Activated naive CD4-positive, alpha-beta T cell treated with anti-CD3 and anti-CD28 coated beads, Interleukin-2, amount 10 ng/mL, durations not matched to agents 7 days and 5 days (primary cell): ENCODE data around the gene PARD3.

Source experiments
- CTCF ChIA-PET: fragments of 350-600 bp; sonication (Branson Sonifier 250); formaldehyde crosslinking; loops from one replicate; lab custom pipeline; 2021; ENCODE audit warnings: antibody characterized with exemption; lab: Charles Lee
- DNase-seq: peaks from one replicate; pipeline ENCODE4 v3.0.0-alpha.2; 2020
- H3K27ac Mint-ChIP-seq: one replicate; pipeline ENCODE4 v1.8.0; 2021; ENCODE audit warnings: mild to moderate bottlenecking, moderate library complexity, mixed read lengths
- H3K27me3 Mint-ChIP-seq: one replicate; pipeline ENCODE4 v1.8.0; 2021; ENCODE audit warnings: mild to moderate bottlenecking, mixed read lengths
- H3K36me3 Mint-ChIP-seq: one replicate; pipeline ENCODE4 v1.8.0; 2021; ENCODE audit warnings: mixed read lengths
- H3K4me1 Mint-ChIP-seq: one replicate; pipeline ENCODE4 v1.8.0; 2021; ENCODE audit warnings: mixed read lengths
- H3K4me3 Mint-ChIP-seq: one replicate; pipeline ENCODE4 v1.8.0; 2021; ENCODE audit warnings: mild to moderate bottlenecking, moderate library complexity, mixed read lengths
- H3K9me3 Mint-ChIP-seq: one replicate; pipeline ENCODE4 v1.8.0; 2021; ENCODE audit warnings: mixed read lengths

PARD3 gene

GRCh38 chr10:34126371-34127151 is 688.5 kb downstream of the PARD3 start:
- no peaks in the 10 kb centered on the region for H3K27me3 Mint-ChIP-seq
- H3K36me3 Mint-ChIP-seq, result no peaks in the 10 kb centered on the region

DNA sequence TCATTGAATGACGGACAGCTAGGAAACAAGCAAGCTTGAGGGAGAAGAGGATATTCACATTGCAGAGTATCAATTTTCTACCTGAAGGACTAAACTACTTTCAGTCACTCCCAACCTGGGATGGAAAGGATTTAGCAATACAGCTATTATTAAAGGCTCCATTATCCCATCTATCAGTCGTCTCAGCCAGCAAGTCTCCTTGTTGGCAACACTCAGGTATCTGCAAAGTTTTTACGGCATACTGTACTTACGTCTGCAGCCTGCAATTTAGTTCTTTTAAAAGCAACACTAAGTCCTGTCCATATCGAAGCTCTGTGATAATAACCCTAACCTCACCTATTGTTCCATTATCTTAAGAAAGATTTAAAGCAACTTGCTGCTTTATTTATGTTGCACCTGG is 689.4 kb downstream of the PARD3 start:
- Mint-ChIP-seq H3K4me1 (peaks cover 20% of the 10 kb centered on the region), H3K27ac (no peak overlapping the region), H3K27me3 (no peaks in the 10 kb centered on the region), H3K4me3 (no peak overlapping the region), H3K9me3 (no peaks in the 10 kb centered on the region), H3K36me3 (no peaks in the 10 kb centered on the region)
- DNase-seq, result no peak
- CTCF ChIA-PET, result no interaction called here

More at GRCh38 chr10:34126371-34127151, 688.5 kb downstream of the PARD3 start:
- no peak for DNase-seq
- Mint-ChIP-seq H3K4me3 (no peak overlapping the region), H3K9me3 (no peaks in the 10 kb centered on the region), H3K4me1 (peaks cover 15% of the 10 kb centered on the region), H3K27ac (no peak overlapping the region)
- CTCF ChIA-PET, result interaction anchor here (0.7 kb wide), 1 partner anchor 760 kb away, joined by 4 read pairs; no protein-coding TSS in a partner anchor

- Mint-ChIP-seq H3K36me3 (no peaks in the 10 kb centered on the region), H3K4me3 (no peak overlapping the region), H3K9me3 (no peaks in the 10 kb centered on the region), H3K4me1 (peaks cover 20% of the 10 kb centered on the region), H3K27me3 (no peaks in the 10 kb centered on the region), H3K27ac (no peak overlapping the region)
- DNase-seq, result no peak
- CTCF ChIA-PET, result no interaction called here
These were observed 690.5 kb downstream of the PARD3 start for GRCh38 chr10:34124522-34125035.

DNA sequence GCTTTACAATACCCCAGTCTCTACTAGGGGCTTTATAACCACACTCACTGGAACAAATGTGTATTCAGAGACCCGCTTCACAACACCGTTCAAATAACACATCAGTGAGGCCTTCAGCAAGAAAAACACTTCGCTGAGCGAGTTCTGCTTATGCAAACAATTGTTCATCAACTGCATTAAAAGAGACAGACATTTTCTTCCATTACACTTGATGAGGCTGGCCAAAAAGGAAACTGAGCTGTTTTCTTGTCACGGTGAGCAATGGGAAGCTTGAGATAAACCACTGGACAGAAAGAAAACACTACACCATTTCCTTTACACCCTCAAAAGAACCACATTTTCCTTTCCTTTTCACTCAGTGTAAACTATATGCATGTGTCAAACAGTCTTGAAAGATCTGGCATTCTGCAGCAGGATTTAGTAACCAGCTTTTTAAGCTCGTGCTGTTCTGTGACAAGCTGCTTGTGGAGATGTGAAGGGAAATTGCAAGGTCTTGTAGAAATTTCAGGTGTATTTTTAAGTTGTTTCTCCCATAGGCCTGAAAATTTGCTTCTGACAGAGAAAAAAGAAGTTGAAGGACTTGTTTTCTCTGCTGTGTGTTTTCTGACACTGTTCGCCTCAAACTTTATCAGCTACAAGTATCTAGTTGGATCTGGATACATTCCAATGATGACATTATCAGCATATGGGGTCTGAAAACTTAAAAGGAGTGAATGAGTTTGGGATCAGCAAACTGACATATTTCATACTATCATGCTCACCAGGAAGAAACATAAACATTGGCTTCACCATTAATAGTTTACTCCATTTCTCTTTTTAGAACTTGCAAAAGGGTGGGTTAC is 693.1 kb downstream of the PARD3 start:
- H3K27ac Mint-ChIP-seq, result peak overlapping the region; percentile 53
- H3K9me3 Mint-ChIP-seq, result no peaks in the 10 kb centered on the region
- no peak for DNase-seq
- no peaks in the 10 kb centered on the region for H3K36me3 Mint-ChIP-seq
- no peak overlapping the region for H3K4me3 Mint-ChIP-seq
- peaks cover 20% of the 10 kb centered on the region for H3K4me1 Mint-ChIP-seq
- no peaks in the 10 kb centered on the region for H3K27me3 Mint-ChIP-seq
- CTCF ChIA-PET, result no interaction called here

DNA sequence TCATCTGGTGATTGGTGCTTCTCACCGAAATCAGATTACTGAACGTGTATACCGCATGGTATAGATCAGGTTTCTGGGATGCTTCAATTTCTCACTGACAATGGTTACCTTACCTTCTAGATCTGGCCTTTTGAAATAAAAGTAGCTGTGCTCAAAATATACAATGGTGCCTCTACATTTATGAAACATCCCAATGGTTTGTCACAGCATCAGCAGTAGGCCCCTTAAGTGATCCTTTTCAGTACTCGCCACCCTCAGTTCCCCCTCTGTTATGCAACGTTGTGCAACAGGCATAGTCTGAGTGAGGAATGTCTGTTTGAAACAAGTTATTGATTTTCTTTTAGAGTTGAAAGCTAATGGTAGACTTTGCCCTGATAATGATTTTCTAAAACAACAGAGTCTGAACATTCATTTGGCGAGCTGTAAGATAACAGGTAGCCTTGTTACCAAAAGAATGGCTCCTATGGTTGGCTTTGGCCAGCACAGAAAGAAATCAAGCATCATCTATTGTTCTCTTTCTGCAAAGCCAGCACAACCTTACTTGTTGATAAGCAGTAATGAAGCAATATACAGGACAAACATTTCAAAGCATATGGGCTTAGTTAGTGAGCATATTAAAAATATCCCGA is 693.9 kb downstream of the PARD3 start:
- DNase-seq, result no peak
- CTCF ChIA-PET, result no interaction called here
- Mint-ChIP-seq H3K27ac (no peak overlapping the region), H3K27me3 (no peaks in the 10 kb centered on the region), H3K4me3 (no peak overlapping the region), H3K9me3 (no peaks in the 10 kb centered on the region), H3K36me3 (no peaks in the 10 kb centered on the region), H3K4me1 (peaks cover 20% of the 10 kb centered on the region)

- DNase-seq, result no peak
- no peak overlapping the region for H3K4me3 Mint-ChIP-seq
- CTCF ChIA-PET, result no interaction called here
- H3K4me1 Mint-ChIP-seq, result peaks cover 20% of the 10 kb centered on the region
- H3K9me3 Mint-ChIP-seq, result no peaks in the 10 kb centered on the region
- H3K27me3 Mint-ChIP-seq, result no peaks in the 10 kb centered on the region
- no peaks in the 10 kb centered on the region for H3K36me3 Mint-ChIP-seq
- no peak overlapping the region for H3K27ac Mint-ChIP-seq
These were observed 695.6 kb downstream of the PARD3 start for GRCh38 chr10:34119456-34119855.

DNA sequence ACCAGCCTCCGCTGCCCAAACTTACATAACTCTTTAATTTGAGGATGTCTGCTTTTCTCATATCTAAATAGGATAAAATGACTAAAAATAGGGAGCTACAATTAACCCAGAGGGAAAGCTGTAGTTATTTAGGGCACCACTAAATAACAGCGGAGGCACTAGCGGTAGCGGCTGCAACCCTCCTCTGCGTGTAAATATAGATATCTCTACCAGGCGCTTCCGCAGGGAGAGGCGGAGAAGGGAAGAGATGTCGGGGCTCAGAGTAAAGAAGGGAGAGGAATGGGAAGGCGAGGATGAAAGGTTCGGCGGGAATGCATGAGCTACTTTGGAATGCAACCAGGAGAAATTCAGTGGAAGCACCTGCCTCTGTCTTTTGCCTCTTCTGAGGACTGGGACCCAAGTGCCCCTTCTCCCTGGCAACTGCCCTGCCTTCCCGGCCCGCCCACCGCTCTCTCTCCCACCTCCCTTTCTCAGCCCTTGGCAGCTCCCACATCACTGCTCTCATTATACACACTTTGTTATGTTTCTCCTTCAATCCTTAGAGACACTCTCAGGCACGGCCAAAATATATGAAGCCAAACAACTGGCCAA is 698.3 kb downstream of the PARD3 start:
- H3K4me1 Mint-ChIP-seq, result peaks cover 8% of the 10 kb centered on the region
- no peak for DNase-seq
- no peaks in the 10 kb centered on the region for H3K36me3 Mint-ChIP-seq
- no peak overlapping the region for H3K4me3 Mint-ChIP-seq
- H3K9me3 Mint-ChIP-seq, result no peaks in the 10 kb centered on the region
- no peaks in the 10 kb centered on the region for H3K27me3 Mint-ChIP-seq
- no peak overlapping the region for H3K27ac Mint-ChIP-seq
- CTCF ChIA-PET, result no interaction called here

GRCh38 chr10:34116220-34116641 is 698.9 kb downstream of the PARD3 start:
- no peaks in the 10 kb centered on the region for H3K9me3 Mint-ChIP-seq
- H3K4me1 Mint-ChIP-seq, result peaks cover 2% of the 10 kb centered on the region
- no peak overlapping the region for H3K27ac Mint-ChIP-seq
- H3K4me3 Mint-ChIP-seq, result no peak overlapping the region
- H3K36me3 Mint-ChIP-seq, result no peaks in the 10 kb centered on the region
- H3K27me3 Mint-ChIP-seq, result no peaks in the 10 kb centered on the region
- no peak for DNase-seq
- CTCF ChIA-PET, result no interaction called here

GRCh38 chr10:34114914-34115313 is 700.2 kb downstream of the PARD3 start:
- H3K9me3 Mint-ChIP-seq, result no peaks in the 10 kb centered on the region
- no peak overlapping the region for H3K4me3 Mint-ChIP-seq
- H3K4me1 Mint-ChIP-seq, result no peaks in the 10 kb centered on the region
- DNase-seq, result no peak
- no peak overlapping the region for H3K27ac Mint-ChIP-seq
- H3K27me3 Mint-ChIP-seq, result no peaks in the 10 kb centered on the region
- H3K36me3 Mint-ChIP-seq, result no peaks in the 10 kb centered on the region
- CTCF ChIA-PET, result no interaction called here

- Mint-ChIP-seq H3K27me3 (no peaks in the 10 kb centered on the region), H3K36me3 (no peaks in the 10 kb centered on the region), H3K9me3 (no peaks in the 10 kb centered on the region), H3K4me1 (no peaks in the 10 kb centered on the region), H3K4me3 (no peak overlapping the region), H3K27ac (no peak overlapping the region)
- DNase-seq, result no peak
- CTCF ChIA-PET, result no interaction called here
These were observed 701.4 kb downstream of the PARD3 start for GRCh38 chr10:34113504-34114225.

- no peaks in the 10 kb centered on the region for H3K27me3 Mint-ChIP-seq
- CTCF ChIA-PET, result no interaction called here
- H3K4me1 Mint-ChIP-seq, result no peaks in the 10 kb centered on the region
- no peak for DNase-seq
- no peaks in the 10 kb centered on the region for H3K36me3 Mint-ChIP-seq
- no peak overlapping the region for H3K27ac Mint-ChIP-seq
- no peaks in the 10 kb centered on the region for H3K9me3 Mint-ChIP-seq
- H3K4me3 Mint-ChIP-seq, result no peak overlapping the region
These were observed 702.8 kb downstream of the PARD3 start for GRCh38 chr10:34112171-34112782.

- CTCF ChIA-PET, result no interaction called here
- Mint-ChIP-seq H3K9me3 (no peaks in the 10 kb centered on the region), H3K36me3 (no peaks in the 10 kb centered on the region), H3K4me3 (no peak overlapping the region), H3K27me3 (no peaks in the 10 kb centered on the region), H3K27ac (no peak overlapping the region), H3K4me1 (no peaks in the 10 kb centered on the region)
- no peak for DNase-seq
These were observed 703.9 kb downstream of the PARD3 start for GRCh38 chr10:34111179-34111578.

- H3K4me3 Mint-ChIP-seq, result no peak overlapping the region
- DNase-seq, result no peak
- H3K36me3 Mint-ChIP-seq, result no peaks in the 10 kb centered on the region
- no peak overlapping the region for H3K27ac Mint-ChIP-seq
- H3K9me3 Mint-ChIP-seq, result no peaks in the 10 kb centered on the region
- CTCF ChIA-PET, result no interaction called here
- no peaks in the 10 kb centered on the region for H3K4me1 Mint-ChIP-seq
- no peaks in the 10 kb centered on the region for H3K27me3 Mint-ChIP-seq
These were observed 705.0 kb downstream of the PARD3 start for GRCh38 chr10:34109952-34110702.
